Smooth muscle cell (in vitro differentiated cells): Measurements from ENCODE around the gene FXYD5. TPM values are rescaled to one million over a fixed set of nuclear protein-coding genes. Genes with fewer than 3 reads are reported as not detected.

ENCODE experiments used
- DNase-seq: peaks from one replicate; lab custom pipeline; 2025; ENCODE audit not compliant: unreplicated experiment; lab: John Stamatoyannopoulos, UW
- H2AFZ ChIP-seq: fragments of 200-600 bp; sonication (generic); 2 replicates; pipeline ENCODE4 v1.6.0; 2016; ENCODE audit warnings: antibody characterized with exemption, low read depth, mild to moderate bottlenecking
- H3F3A ChIP-seq: fragments of 200-600 bp; sonication (generic); 2 replicates; pipeline ENCODE4 v1.6.0; 2017; ENCODE audit warnings: antibody characterized with exemption, low read depth
- H3K27ac ChIP-seq: fragments of 200-600 bp; sonication (generic); 2 replicates; pipeline ENCODE4 v1.5.1; 2016; ENCODE audit warnings: low read depth, mild to moderate bottlenecking
- H3K27me3 ChIP-seq: fragments of 200-600 bp; sonication (generic); 2 replicates; pipeline ENCODE4 v1.6.1; 2016; ENCODE audit warnings: low read depth, mild to moderate bottlenecking
- H3K36me3 ChIP-seq: fragments of 200-600 bp; sonication (generic); 2 replicates; pipeline ENCODE4 v1.5.1; 2016; ENCODE audit warnings: low read depth
- H3K4me1 ChIP-seq: fragments of 200-600 bp; sonication (generic); 2 replicates; pipeline ENCODE4 v1.5.1; 2016; ENCODE audit warnings: low read depth
- H3K4me2 ChIP-seq: fragments of 200-600 bp; sonication (generic); 2 replicates; pipeline ENCODE4 v1.6.0; 2016; ENCODE audit warnings: mild to moderate bottlenecking
- H3K4me3 ChIP-seq: fragments of 200-600 bp; sonication (generic); 2 replicates; pipeline ENCODE4 v1.5.1; 2016; ENCODE audit warnings: mild to moderate bottlenecking
- H3K79me2 ChIP-seq: fragments of 200-600 bp; sonication (generic); 2 replicates; pipeline ENCODE4 v1.6.0; 2016; ENCODE audit warnings: low read depth, mild to moderate bottlenecking
- H3K9ac ChIP-seq: fragments of 200-600 bp; sonication (generic); 2 replicates; pipeline ENCODE4 v1.6.0; 2016; ENCODE audit warnings: low read depth
- H3K9me3 ChIP-seq: fragments of 200-600 bp; sonication (generic); replicated peaks from 2 replicates; pipeline ENCODE4 v1.5.1; 2016; ENCODE audit warnings: low read depth
- H4K20me1 ChIP-seq: fragments of 200-600 bp; sonication (generic); 2 replicates; pipeline ENCODE4 v1.6.0; 2016; ENCODE audit warnings: low read depth
- WGBS: methylation state at CpG from one replicate; pipeline ENCODE4 v1.1.7; 2016; ENCODE audit warnings: low lambda C conversion rate; 5-methylcytosine and 5-hydroxymethylcytosine counted together
- polyA plus RNA-seq: library from polyadenylated mRNA; unstranded; fragments of >200 nt; fragmentation: Nextera tagmentation; extraction: Ambion mirVana; gene quantifications from 2 replicates; pipeline ENCODE4 v1.2.1, GENCODE V29; 2016
- total RNA-seq: library from RNA; depleted of rRNA; stranded (reverse); fragments of >200 nt; gene quantifications from 2 replicates; pipeline ENCODE4 v1.2.3, GENCODE V29; 2014
- TF ChIP-seq, protein P1 (sequence below): fragments of 200-600 bp; sonication (generic); IDR thresholded peaks from 2 replicates; pipeline ENCODE4 v1.5.1; 2017; ENCODE audit warnings: borderline replicate concordance, mild to moderate bottlenecking, antibody characterized with exemption; ENCODE audit not compliant: insufficient read depth, poor library complexity, severe bottlenecking

The FXYD5 gene
- total and polyA plus RNA-seq, 2 experiments from 2014 or later, result 133 to 205 TPM

DNA sequence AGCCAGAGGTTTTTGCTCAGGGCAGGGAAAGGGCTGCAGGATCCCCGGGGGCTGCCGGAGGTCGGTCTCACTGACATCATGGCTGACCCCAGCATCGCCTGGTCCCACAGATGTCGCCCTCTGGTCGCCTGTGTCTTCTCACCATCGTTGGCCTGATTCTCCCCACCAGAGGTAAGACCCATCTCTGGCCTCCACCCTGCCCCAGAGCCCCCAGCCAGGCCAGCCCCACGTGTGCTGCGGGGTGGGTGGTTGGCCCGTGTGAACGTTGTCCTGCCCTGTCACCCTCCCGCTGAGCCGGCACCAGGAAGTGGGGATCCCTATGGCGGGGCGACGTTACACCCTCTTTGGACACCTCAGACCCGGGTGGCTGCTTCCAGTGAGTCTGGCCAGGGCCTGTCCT is 906 bp downstream of the FXYD5 start:
- Histone ChIP-seq H3F3A (no peaks in the 10 kb centered on the region), H3K27me3 (no peaks in the 10 kb centered on the region), H3K4me2 (peak overlapping the region; percentile 97), H3K27ac (peak overlapping the region; percentile 78), H3K9ac (peak overlapping the region; percentile 86), H3K4me3 (peak overlapping the region; percentile 75), H3K79me2 (no peaks in the 10 kb centered on the region), H3K4me1 (peaks cover 5% of the 10 kb centered on the region), H3K36me3 (no peaks in the 10 kb centered on the region), H2AFZ (peak overlapping the region; percentile 91), H4K20me1 (no peaks in the 10 kb centered on the region), H3K9me3 (no peaks in the 10 kb centered on the region)
- no peak for DNase-seq
- 19% methylated on average over 16 of the region's 17 CpGs for WGBS
- TF ChIP-seq, protein P1, sequence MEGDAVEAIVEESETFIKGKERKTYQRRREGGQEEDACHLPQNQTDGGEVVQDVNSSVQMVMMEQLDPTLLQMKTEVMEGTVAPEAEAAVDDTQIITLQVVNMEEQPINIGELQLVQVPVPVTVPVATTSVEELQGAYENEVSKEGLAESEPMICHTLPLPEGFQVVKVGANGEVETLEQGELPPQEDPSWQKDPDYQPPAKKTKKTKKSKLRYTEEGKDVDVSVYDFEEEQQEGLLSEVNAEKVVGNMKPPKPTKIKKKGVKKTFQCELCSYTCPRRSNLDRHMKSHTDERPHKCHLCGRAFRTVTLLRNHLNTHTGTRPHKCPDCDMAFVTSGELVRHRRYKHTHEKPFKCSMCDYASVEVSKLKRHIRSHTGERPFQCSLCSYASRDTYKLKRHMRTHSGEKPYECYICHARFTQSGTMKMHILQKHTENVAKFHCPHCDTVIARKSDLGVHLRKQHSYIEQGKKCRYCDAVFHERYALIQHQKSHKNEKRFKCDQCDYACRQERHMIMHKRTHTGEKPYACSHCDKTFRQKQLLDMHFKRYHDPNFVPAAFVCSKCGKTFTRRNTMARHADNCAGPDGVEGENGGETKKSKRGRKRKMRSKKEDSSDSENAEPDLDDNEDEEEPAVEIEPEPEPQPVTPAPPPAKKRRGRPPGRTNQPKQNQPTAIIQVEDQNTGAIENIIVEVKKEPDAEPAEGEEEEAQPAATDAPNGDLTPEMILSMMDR, result no peak

- no peak for DNase-seq
- Histone ChIP-seq H3K9ac (peak overlapping the region; percentile 86), H3K79me2 (no peaks in the 10 kb centered on the region), H2AFZ (no peak overlapping the region), H3K4me1 (peaks cover 5% of the 10 kb centered on the region), H3K27ac (no peak overlapping the region), H3K27me3 (no peaks in the 10 kb centered on the region), H3K36me3 (no peaks in the 10 kb centered on the region), H3K9me3 (no peaks in the 10 kb centered on the region), H3F3A (no peaks in the 10 kb centered on the region), H3K4me2 (peak overlapping the region; percentile 97), H3K4me3 (peak overlapping the region; percentile 75), H4K20me1 (no peaks in the 10 kb centered on the region)
- 99% methylated on average over 6 of the region's 6 CpGs for WGBS
- TF ChIP-seq, protein P1, result no peak
These were observed 1.6 kb downstream of the FXYD5 start for GRCh38 chr19:35155981-35156672.

DNA sequence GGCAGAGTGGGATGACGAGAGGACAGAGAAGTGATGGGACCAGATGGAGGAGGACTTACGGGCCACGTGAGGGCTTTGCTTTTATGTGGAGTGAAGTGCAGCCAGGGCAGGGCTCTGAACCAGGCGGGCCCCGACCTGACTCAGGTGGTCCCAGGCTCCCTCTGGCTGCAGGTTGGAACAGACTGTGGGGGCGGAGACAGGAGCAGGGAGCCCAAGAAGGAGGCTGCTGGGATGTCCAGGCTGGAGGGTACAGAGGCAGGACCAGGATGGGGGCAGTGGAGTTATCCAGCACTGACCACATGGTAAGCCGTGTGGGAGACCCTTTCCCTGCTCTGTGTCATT is 2.1 kb downstream of the FXYD5 start:
- TF ChIP-seq, protein P1, result no peak
- Histone ChIP-seq H3K27me3 (no peaks in the 10 kb centered on the region), H3K9me3 (no peaks in the 10 kb centered on the region), H3K9ac (no peak overlapping the region), H3K27ac (no peak overlapping the region), H3K79me2 (no peaks in the 10 kb centered on the region), H3K4me2 (no peak overlapping the region), H3K4me1 (peaks cover 5% of the 10 kb centered on the region), H4K20me1 (no peaks in the 10 kb centered on the region), H2AFZ (no peak overlapping the region), H3K36me3 (peaks cover 4% of the 10 kb centered on the region), H3K4me3 (no peak overlapping the region), H3F3A (no peaks in the 10 kb centered on the region)
- WGBS, result 84% methylated on average over 7 of the region's 7 CpGs
- no peak for DNase-seq

- no peak for DNase-seq
- H3F3A ChIP-seq, result no peaks in the 10 kb centered on the region
- no peak overlapping the region for H3K9ac ChIP-seq
- H3K4me2 ChIP-seq, result no peak overlapping the region
- H3K27ac ChIP-seq, result no peak overlapping the region
- H3K4me1 ChIP-seq, result peaks cover 5% of the 10 kb centered on the region
- peaks cover 12% of the 10 kb centered on the region for H3K36me3 ChIP-seq
- H3K9me3 ChIP-seq, result no peaks in the 10 kb centered on the region
- no peaks in the 10 kb centered on the region for H3K79me2 ChIP-seq
- TF ChIP-seq, protein P1, result no peak
- no peak overlapping the region for H3K4me3 ChIP-seq
- no peaks in the 10 kb centered on the region for H3K27me3 ChIP-seq
- WGBS, result 97% methylated on average over 4 of the region's 4 CpGs
- H4K20me1 ChIP-seq, result no peaks in the 10 kb centered on the region
- no peak overlapping the region for H2AFZ ChIP-seq
These were observed 2.9 kb downstream of the FXYD5 start for GRCh38 chr19:35157431-35157830.
